SH-SY5Y (cell line): Measurements from ENCODE around the gene WDPCP.

ENCODE experiments used
- GATA2 ChIP-seq: IDR thresholded peaks from 2 replicates; pipeline ENCODE4 v1.6.1; 2011; ENCODE audit warnings: mild to moderate bottlenecking, low read depth, low read length
- GATA3 ChIP-seq: IDR thresholded peaks from 2 replicates; pipeline ENCODE4 v1.6.1; 2011; ENCODE audit warnings: low read depth, mild to moderate bottlenecking, low read length, moderate library complexity

DNA sequence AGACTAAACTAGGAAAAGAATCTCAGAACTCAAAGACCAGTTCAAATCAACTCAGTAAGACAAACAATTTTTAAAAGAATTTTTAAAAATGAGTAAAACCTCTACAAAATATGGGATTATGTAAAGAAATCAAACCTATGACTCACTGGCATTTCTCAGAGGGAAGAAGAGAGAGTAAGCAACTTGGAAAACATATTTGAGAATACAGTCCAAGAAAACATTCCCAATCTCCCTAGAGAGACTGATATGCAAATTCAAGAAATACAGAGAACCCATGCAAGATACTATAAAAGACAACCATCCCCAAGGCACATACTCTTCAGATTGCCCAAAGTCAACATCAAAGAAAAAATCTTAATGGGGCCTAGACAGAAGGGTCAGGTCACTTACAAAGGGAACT is 162.7 kb downstream of the WDPCP start:
- TF ChIP-seq GATA2 (no peak), GATA3 (no peak)
